Mesothelial cell of epicardium (in vitro differentiated cells): ENCODE data around the gene ZNF562. TPM values are rescaled to one million over a fixed set of nuclear protein-coding genes. Genes with fewer than 3 reads are reported as not detected.

Experiments used
- DNase-seq, 2 experiments: peaks; one replicate each; pipeline ENCODE4 v3.0.0; 2021; ENCODE audit warnings: low spot score in 2 of 2; ENCODE audit not compliant: unreplicated experiment in 2 of 2
- H3K27ac Mint-ChIP-seq: 2 replicates; pipeline ENCODE4 v1.8.0; 2021; ENCODE audit warnings: mixed read lengths
- H3K27me3 Mint-ChIP-seq: 2 replicates; pipeline ENCODE4 v1.8.0; 2021; ENCODE audit warnings: low read depth, mixed read lengths
- H3K36me3 Mint-ChIP-seq: 2 replicates; pipeline ENCODE4 v1.8.0; 2021; ENCODE audit warnings: mixed read lengths
- H3K4me1 Mint-ChIP-seq: 2 replicates; pipeline ENCODE4 v1.8.0; 2021; ENCODE audit warnings: mixed read lengths
- H3K4me3 Mint-ChIP-seq: 2 replicates; pipeline ENCODE4 v1.8.0; 2021; ENCODE audit warnings: mild to moderate bottlenecking, moderate library complexity, mixed read lengths
- H3K9me3 Mint-ChIP-seq: 2 replicates; pipeline ENCODE4 v1.8.0; 2021; ENCODE audit warnings: mixed read lengths
- total RNA-seq: library from RNA; stranded (reverse); gene quantifications from 3 replicates; pipeline ENCODE4 v1.2.1, GENCODE V29; 2021
- TF ChIP-seq, protein P1 (sequence below): fragments of 200-600 bp; sonication (generic); IDR thresholded peaks from one replicate; pipeline ENCODE4 v1.5.0; 2021; ENCODE audit warnings: antibody characterized with exemption; ENCODE audit not compliant: unreplicated experiment

ZNF562 gene
- total RNA-seq, 1 donor from 2014 or later: 30.2 TPM

GRCh38 chr19:9627856-9628255, 47.0 kb downstream of the ZNF562 start:
- no peak for DNase-seq
- no peaks in the 10 kb centered on the region for H3K27me3 Mint-ChIP-seq
- no peak overlapping the region for H3K4me3 Mint-ChIP-seq
- peaks cover 18% of the 10 kb centered on the region for H3K4me1 Mint-ChIP-seq
- TF ChIP-seq, protein P1, sequence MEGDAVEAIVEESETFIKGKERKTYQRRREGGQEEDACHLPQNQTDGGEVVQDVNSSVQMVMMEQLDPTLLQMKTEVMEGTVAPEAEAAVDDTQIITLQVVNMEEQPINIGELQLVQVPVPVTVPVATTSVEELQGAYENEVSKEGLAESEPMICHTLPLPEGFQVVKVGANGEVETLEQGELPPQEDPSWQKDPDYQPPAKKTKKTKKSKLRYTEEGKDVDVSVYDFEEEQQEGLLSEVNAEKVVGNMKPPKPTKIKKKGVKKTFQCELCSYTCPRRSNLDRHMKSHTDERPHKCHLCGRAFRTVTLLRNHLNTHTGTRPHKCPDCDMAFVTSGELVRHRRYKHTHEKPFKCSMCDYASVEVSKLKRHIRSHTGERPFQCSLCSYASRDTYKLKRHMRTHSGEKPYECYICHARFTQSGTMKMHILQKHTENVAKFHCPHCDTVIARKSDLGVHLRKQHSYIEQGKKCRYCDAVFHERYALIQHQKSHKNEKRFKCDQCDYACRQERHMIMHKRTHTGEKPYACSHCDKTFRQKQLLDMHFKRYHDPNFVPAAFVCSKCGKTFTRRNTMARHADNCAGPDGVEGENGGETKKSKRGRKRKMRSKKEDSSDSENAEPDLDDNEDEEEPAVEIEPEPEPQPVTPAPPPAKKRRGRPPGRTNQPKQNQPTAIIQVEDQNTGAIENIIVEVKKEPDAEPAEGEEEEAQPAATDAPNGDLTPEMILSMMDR: no peak
- H3K9me3 Mint-ChIP-seq: no peaks in the 10 kb centered on the region
- no peak overlapping the region for H3K27ac Mint-ChIP-seq
- peaks cover 31% of the 10 kb centered on the region for H3K36me3 Mint-ChIP-seq

DNA sequence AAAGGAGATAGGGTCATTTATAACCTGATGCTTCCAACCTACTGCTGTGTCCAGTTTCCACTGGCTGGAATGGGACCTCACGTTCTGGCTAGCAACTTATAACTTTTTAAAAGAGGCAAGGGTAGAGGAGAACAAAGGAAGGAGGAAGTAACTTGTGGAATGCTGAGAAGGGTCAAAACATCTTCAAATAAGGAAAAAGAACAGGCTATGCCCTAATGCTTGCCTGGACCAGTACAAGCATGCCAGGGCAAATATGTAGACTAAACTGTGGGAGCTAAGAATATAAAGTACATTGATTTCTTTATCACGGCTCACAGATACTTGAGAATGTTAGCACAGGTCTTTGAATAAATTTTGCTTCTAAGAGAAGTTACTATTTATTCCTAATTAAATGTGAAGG, 52.4 kb downstream of the ZNF562 start:
- Mint-ChIP-seq H3K36me3 (peaks cover 22% of the 10 kb centered on the region), H3K4me1 (peaks cover 32% of the 10 kb centered on the region), H3K9me3 (no peaks in the 10 kb centered on the region), H3K4me3 (peak overlapping the region; percentile 58), H3K27me3 (no peaks in the 10 kb centered on the region), H3K27ac (peak overlapping the region; percentile 97)
- TF ChIP-seq, protein P1: no peak
- no peak for DNase-seq

DNA sequence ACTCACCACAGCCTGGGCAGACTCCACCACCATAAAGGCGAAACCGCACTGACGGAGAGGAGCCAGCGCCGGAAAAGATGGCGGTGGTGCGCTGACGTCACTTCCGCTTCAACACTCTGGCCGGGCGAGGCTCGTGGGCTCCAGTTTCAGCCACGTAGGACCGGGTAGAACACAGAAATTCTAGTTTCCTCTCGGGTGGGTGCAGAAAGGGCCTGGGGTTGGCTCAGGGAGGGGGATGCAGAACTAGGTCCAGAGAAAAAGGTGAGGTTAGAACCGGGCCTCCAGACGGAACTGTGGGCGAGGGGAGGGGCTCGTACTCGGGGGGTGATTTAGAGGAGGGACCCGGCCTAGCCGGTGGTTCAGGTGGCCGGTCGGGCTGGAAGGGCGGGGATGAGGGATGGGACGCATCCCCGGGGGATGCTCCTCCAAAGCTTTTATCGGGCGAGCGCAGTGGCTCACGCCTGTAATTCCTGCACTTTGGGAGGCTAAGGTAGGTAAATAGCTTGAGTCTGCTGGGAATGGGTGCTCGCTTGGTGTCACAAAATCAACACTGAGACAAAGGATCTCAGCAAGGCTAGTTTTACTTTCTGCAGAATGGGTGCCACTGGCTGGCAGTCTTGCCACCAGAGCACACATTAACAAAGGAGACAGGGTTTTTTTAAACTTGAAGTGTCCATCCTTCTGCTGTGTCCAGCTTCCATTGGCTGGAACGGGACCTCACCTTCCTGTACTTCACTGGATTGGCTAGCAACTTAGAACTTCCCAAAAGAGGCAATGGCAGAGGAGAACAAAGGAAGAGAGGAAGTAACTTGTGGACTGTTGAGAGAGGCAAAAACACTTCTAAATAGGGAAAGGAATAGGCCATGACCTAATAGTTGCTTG, 53.5 kb downstream of the ZNF562 start, which contains the start of gene ZNF561:
Gene ZNF561 (minus strand): TSS at position 77 of the 882 bp plus-strand sequence. CDS start 1,776 bp downstream, outside the sequence.
- H3K9me3 Mint-ChIP-seq: no peaks in the 10 kb centered on the region
- peak within 1 kb of the TSS; percentile 93 for H3K4me3 Mint-ChIP-seq
- peaks cover 24% of the 10 kb centered on the region for H3K36me3 Mint-ChIP-seq
- peaks cover 30% of the 10 kb centered on the region for H3K4me1 Mint-ChIP-seq
- H3K27ac Mint-ChIP-seq: peak within 1 kb of the TSS; percentile 100
- no peaks in the 10 kb centered on the region for H3K27me3 Mint-ChIP-seq
- TF ChIP-seq, protein P1: no peak
- peak; percentile 80 to 87 for DNase-seq

GRCh38 chr19:9620842-9621155, 54.1 kb downstream of the ZNF562 start:
- Mint-ChIP-seq H3K36me3 (peaks cover 25% of the 10 kb centered on the region), H3K27me3 (no peaks in the 10 kb centered on the region), H3K4me1 (peaks cover 27% of the 10 kb centered on the region), H3K4me3 (peak overlapping the region; percentile 93), H3K27ac (peak overlapping the region; percentile 100), H3K9me3 (peaks cover 2% of the 10 kb centered on the region)
- TF ChIP-seq, protein P1: no peak
- DNase-seq: no peak

- peaks cover 18% of the 10 kb centered on the region for H3K9me3 Mint-ChIP-seq
- H3K4me3 Mint-ChIP-seq: no peak overlapping the region
- H3K27me3 Mint-ChIP-seq: no peaks in the 10 kb centered on the region
- peaks cover 4% of the 10 kb centered on the region for H3K4me1 Mint-ChIP-seq
- H3K27ac Mint-ChIP-seq: no peak overlapping the region
- DNase-seq: no peak
- TF ChIP-seq, protein P1: no peak
- peaks cover 68% of the 10 kb centered on the region for H3K36me3 Mint-ChIP-seq
Observed at GRCh38 chr19:9615844-9616243, 59.1 kb downstream of the ZNF562 start.
